ENCODE measurements around the gene AQP5. TPM values are rescaled to one million over a fixed set of nuclear protein-coding genes. Genes with fewer than 3 reads are reported as not detected.
A peak's percentile ranks its signal among the peaks of the same experiment; 100 is the strongest.

The AQP5 gene
- polyA plus RNA-seq, 3 donors: not detected

GRCh38 chr12:49959685-49960473 is 1.8 kb upstream of the AQP5 start:
- no peaks in the 10 kb centered on the region for H4K20me1 ChIP-seq (ENCODE audit: insufficient read depth, low read length)
- no peak overlapping the region for H3K27ac Mint-ChIP-seq

More at GRCh38 chr12:49959685-49960473, 1.8 kb upstream of the AQP5 start:
- intact Hi-C loops (cut with micrococcal nuclease): loop anchor here in 1 of 2 donors (10.0 kb wide), 1 partner anchor 215 kb away; no protein-coding TSS in a partner anchor
- Histone ChIP-seq H3K9ac (ENCODE audit: insufficient read depth, low read length, poor library complexity, severe bottlenecking) (no peak overlapping the region), H3K79me2 (ENCODE audit: insufficient read depth, low read length) (no peaks in the 10 kb centered on the region), H3K4me1 (ENCODE audit: control insufficient read depth in 1 of 2, insufficient read depth in 2 of 2, low read length in 2 of 2) (peaks cover 14 to 23% of the 10 kb centered on the region in 2 donors), H3K36me3 (replicated peaks in 1 of 2; ENCODE audit: control insufficient read depth in 1 of 2, insufficient read depth in 2 of 2, low read length in 2 of 2) (no peaks in the 10 kb centered on the region), H3K9me3 (replicated peaks in 1 of 2; ENCODE audit: control insufficient read depth in 1 of 2, insufficient read depth in 1 of 2, low read length in 2 of 2) (peaks cover 0 to 58% of the 10 kb centered on the region in 2 donors), H3K27me3 (ENCODE audit: control insufficient read depth in 2 of 2, insufficient read depth in 2 of 2, low read length in 2 of 2) (peaks cover 65 to 95% of the 10 kb centered on the region in 2 donors), H3K27ac (ENCODE audit: low read depth in 1 of 2, low read length in 2 of 2) (no peak overlapping the region), H3K4me3 (replicated peaks in 1 of 3; ENCODE audit: low read depth in 2 of 3, low read length in 3 of 3) (no peak overlapping the region), H2AFZ (ENCODE audit: insufficient read depth, low read depth, low read length, poor library complexity, severe bottlenecking) (no peak overlapping the region), H3K4me2 (replicated peaks; ENCODE audit: extremely low read depth, low read length, poor library complexity, severe bottlenecking) (no peak overlapping the region)
- H3K9me3 Mint-ChIP-seq: peaks cover 0 to 18% (median 8%) of the 10 kb centered on the region in 7 donors
- peaks cover 93 to 96% (median 96%) of the 10 kb centered on the region in 3 donors for H3K27me3 Mint-ChIP-seq (ENCODE audit: low read depth in 3 of 3)
- 24% methylated on average over 8 of the region's 11 CpGs for WGBS (ENCODE audit: insufficient coverage)
- peaks cover 16% of the 10 kb centered on the region for H3K4me1 Mint-ChIP-seq
- peak overlapping the region in 1 of 2 donors; percentile 83 for H3K4me3 Mint-ChIP-seq
- H3K36me3 Mint-ChIP-seq: peaks cover 0 to 9% of the 10 kb centered on the region in 2 donors
- no peak for DNase-seq
- no peak for TF ChIP-seq CTCF (IDR thresholded peaks at IDR 0.05)

Measured in CD14-positive monocyte (primary cell).